Neutrophil (primary cell): ENCODE measurements around the gene TIE1.
A peak's percentile ranks its signal among the peaks of the same experiment; 100 is the strongest.

ENCODE experiments used
- H3K27ac ChIP-seq: fragments of 200-600 bp; sonication (generic); 2 replicates; pipeline ENCODE4 v1.5.1; 2016; ENCODE audit warnings: mild to moderate bottlenecking, moderate library complexity
- H3K27me3 ChIP-seq: fragments of 200-600 bp; sonication (generic); 2 replicates; pipeline ENCODE4 v1.6.0; 2016; ENCODE audit warnings: mild to moderate bottlenecking
- H3K36me3 ChIP-seq: fragments of 200-600 bp; sonication (generic); 2 replicates; pipeline ENCODE4 v1.5.1; 2017
- H3K4me1 ChIP-seq, 2 experiments: fragments of 200-600 bp in 1 of 2; sonication (generic) in 1 of 2; 1 replicate in 1 of 2; 2 replicates in 1 of 2; pipeline versions ENCODE4 v1.5.1 to v1.6.1; 2013 to 2016; ENCODE audit warnings: low read depth in 1 of 2, low read length in 1 of 2, mild to moderate bottlenecking in 1 of 2, moderate library complexity in 1 of 2; ENCODE audit not compliant: control insufficient read depth in 1 of 2, insufficient read depth in 1 of 2
- H3K4me3 ChIP-seq, 2 experiments: fragments of 200-600 bp in 1 of 2; sonication (generic) in 1 of 2; 1 replicate in 1 of 2; 2 replicates in 1 of 2; pipeline ENCODE4 v1.5.1; 2013 to 2016; ENCODE audit warnings: low read depth in 1 of 2, low read length in 1 of 2, mild to moderate bottlenecking in 1 of 2, moderate library complexity in 1 of 2
- H3K9me3 ChIP-seq: fragments of 200-600 bp; sonication (generic); 2 replicates; pipeline ENCODE4 v1.5.1; 2016
- CTCF ChIP-seq: fragments of 200-600 bp; sonication (generic); IDR thresholded peaks from 2 replicates; pipeline ENCODE4 v1.5.1; 2016; ENCODE audit warnings: antibody characterized with exemption

TIE1 gene

GRCh38 chr1:43352351-43352705 lies 51.5 kb downstream of the TIE1 start:
- Histone ChIP-seq H3K27ac (no peak overlapping the region), H3K4me3 (no peak overlapping the region), H3K27me3 (no peaks in the 10 kb centered on the region), H3K36me3 (no peaks in the 10 kb centered on the region), H3K4me1 (peaks cover 8 to 9% of the 10 kb centered on the region in 2 experiments), H3K9me3 (no peaks in the 10 kb centered on the region)
- no peak for TF ChIP-seq CTCF

GRCh38 chr1:43352881-43353280 lies 52.1 kb downstream of the TIE1 start:
- H3K36me3 ChIP-seq, result no peaks in the 10 kb centered on the region
- no peaks in the 10 kb centered on the region for H3K27me3 ChIP-seq
- no peak overlapping the region for H3K4me3 ChIP-seq
- H3K27ac ChIP-seq, result no peak overlapping the region
- H3K4me1 ChIP-seq, result peaks cover 11 to 12% of the 10 kb centered on the region in 2 experiments
- TF ChIP-seq CTCF, result no peak
- no peaks in the 10 kb centered on the region for H3K9me3 ChIP-seq

GRCh38 chr1:43354471-43354870 lies 53.7 kb downstream of the TIE1 start:
- Histone ChIP-seq H3K27ac (no peak overlapping the region), H3K4me3 (no peak overlapping the region), H3K36me3 (no peaks in the 10 kb centered on the region), H3K9me3 (no peaks in the 10 kb centered on the region), H3K4me1 (peaks cover 23 to 24% of the 10 kb centered on the region in 2 experiments), H3K27me3 (no peaks in the 10 kb centered on the region)
- TF ChIP-seq CTCF, result no peak

- no peak for TF ChIP-seq CTCF
- peaks cover 23 to 24% of the 10 kb centered on the region in 2 experiments for H3K4me1 ChIP-seq
- H3K36me3 ChIP-seq, result no peaks in the 10 kb centered on the region
- H3K4me3 ChIP-seq, result no peak overlapping the region
- no peaks in the 10 kb centered on the region for H3K27me3 ChIP-seq
- no peaks in the 10 kb centered on the region for H3K9me3 ChIP-seq
- H3K27ac ChIP-seq, result no peak overlapping the region
Observed at GRCh38 chr1:43354936-43355335, 54.2 kb downstream of the TIE1 start.

GRCh38 chr1:43357251-43357650 lies 56.5 kb downstream of the TIE1 start:
- Histone ChIP-seq H3K27ac (no peak overlapping the region), H3K4me1 (peaks cover 27 to 38% of the 10 kb centered on the region in 2 experiments), H3K4me3 (peak overlapping the region in 1 of 2 experiments; percentile 80), H3K36me3 (peaks cover 23% of the 10 kb centered on the region), H3K27me3 (no peaks in the 10 kb centered on the region), H3K9me3 (no peaks in the 10 kb centered on the region)
- TF ChIP-seq CTCF, result no peak
